Stomach (tissue), 4 donors: ENCODE data around the gene DPM3.

ENCODE experiments used
- EP300 ChIP-seq: sonication (generic); formaldehyde crosslinking; IDR thresholded peaks from one replicate; pipeline ENCODE4 v1.6.1; 2017; ENCODE audit warnings: antibody characterized with exemption
- POLR2A ChIP-seq, 4 donors: fragments of 450-650 bp; IDR thresholded peaks; one replicate each; pipeline ENCODE4 v1.6.1; 2016; ENCODE audit warnings: antibody characterized with exemption in 4 of 4, control low read depth in 2 of 4, mild to moderate bottlenecking in 1 of 4, moderate library complexity in 1 of 4
- POLR2AphosphoS5 ChIP-seq, 3 donors: sonication (generic); formaldehyde crosslinking; IDR thresholded peaks; one replicate each; pipeline ENCODE4 v1.6.1; 2016; ENCODE audit warnings: antibody characterized with exemption in 3 of 3

DNA sequence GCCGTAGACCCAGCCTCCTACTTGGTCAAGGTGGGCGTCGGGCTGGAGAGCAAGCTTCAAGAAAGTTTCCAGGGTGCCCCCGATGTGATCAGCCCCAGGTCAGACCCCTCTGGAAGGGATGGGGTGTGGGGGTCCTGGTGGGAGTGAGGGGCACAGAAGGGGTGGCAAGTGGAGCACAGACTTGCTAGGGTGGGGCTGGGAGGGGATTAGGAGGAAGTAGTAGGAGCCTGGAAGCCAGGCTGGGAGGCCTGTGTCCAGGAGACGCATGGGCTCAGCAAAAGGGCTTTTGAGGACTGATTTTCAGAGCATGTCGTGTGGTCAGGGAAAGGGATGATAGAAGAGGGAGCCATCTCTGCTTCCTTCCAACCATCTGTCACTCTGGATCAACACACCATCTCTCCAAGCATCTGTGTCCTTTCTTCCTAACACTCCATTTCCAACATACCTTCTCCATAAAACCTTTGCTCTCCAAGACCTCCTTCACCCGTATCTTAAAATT, 41.8 kb upstream of the DPM3 start:
- TF ChIP-seq POLR2AphosphoS5 (IDR thresholded peaks at IDR 0.05): no peak
- no peak for TF ChIP-seq EP300
- no peak for TF ChIP-seq POLR2A (IDR thresholded peaks at IDR 0.05)
